Endodermal cell (in vitro differentiated cells): Measurements from ENCODE around the gene HACE1. TPM values are rescaled to one million over a fixed set of nuclear protein-coding genes. Genes with fewer than 3 reads are reported as not detected.

Experiments used
- DNase-seq: peaks from one replicate; pipeline ENCODE4 v3.0.0-alpha.2; 2017
- H3K27ac ChIP-seq: 2 replicates; pipeline ENCODE4 v1.5.1; 2013; ENCODE audit warnings: mild to moderate bottlenecking, low read depth, low read length, moderate library complexity
- H3K27me3 ChIP-seq: 2 replicates; pipeline ENCODE4 v1.6.1; 2013; ENCODE audit warnings: mild to moderate bottlenecking, low read length, moderate library complexity; ENCODE audit not compliant: insufficient read depth, control insufficient read depth, poor library complexity, severe bottlenecking
- H3K36me3 ChIP-seq: 2 replicates; pipeline ENCODE4 v1.7.0; 2013; ENCODE audit warnings: mild to moderate bottlenecking, low read length, moderate library complexity; ENCODE audit not compliant: control insufficient read depth, insufficient read depth
- H3K4me1 ChIP-seq: one replicate; pipeline ENCODE4 v1.7.0; 2013; ENCODE audit warnings: low read length; ENCODE audit not compliant: control insufficient read depth, insufficient read depth
- H3K4me3 ChIP-seq: 2 replicates; pipeline ENCODE4 v1.5.1; 2013; ENCODE audit warnings: mild to moderate bottlenecking, low read length, moderate library complexity
- H3K9ac ChIP-seq: 2 replicates; pipeline ENCODE4 v1.6.1; 2013; ENCODE audit warnings: mild to moderate bottlenecking, low read length, moderate library complexity; ENCODE audit not compliant: poor library complexity, severe bottlenecking; ENCODE audit errors: extremely low read depth
- H3K9me3 ChIP-seq: 2 replicates; pipeline ENCODE4 v1.6.1; 2013; ENCODE audit warnings: mild to moderate bottlenecking, low read length, moderate library complexity; ENCODE audit not compliant: control insufficient read depth
- H3K27ac Mint-ChIP-seq: 2 replicates; pipeline ENCODE4 v1.8.0; 2020; ENCODE audit warnings: mixed read lengths
- H3K27me3 Mint-ChIP-seq: 2 replicates; pipeline ENCODE4 v1.8.0; 2021; ENCODE audit warnings: mild to moderate bottlenecking, mixed read lengths; ENCODE audit not compliant: insufficient read depth
- H3K36me3 Mint-ChIP-seq: 2 replicates; pipeline ENCODE4 v1.8.0; 2020; ENCODE audit warnings: low read depth, mixed read lengths
- H3K4me1 Mint-ChIP-seq: 2 replicates; pipeline ENCODE4 v1.8.0; 2020; ENCODE audit warnings: mixed read lengths
- H3K4me3 Mint-ChIP-seq: 2 replicates; pipeline ENCODE4 v1.8.0; 2020; ENCODE audit warnings: mild to moderate bottlenecking, moderate library complexity, mixed read lengths
- H3K9me3 Mint-ChIP-seq: 2 replicates; pipeline ENCODE4 v1.8.0; 2020; ENCODE audit warnings: mild to moderate bottlenecking, mixed read lengths
- CTCF ChIP-seq: fragments of 200-600 bp; sonication (generic); conservative IDR thresholded peaks from 2 replicates; pipeline ENCODE4 v1.5.0; 2021; ENCODE audit warnings: antibody characterized with exemption, mild to moderate bottlenecking
- WGBS, 2 experiments: methylation state at CpG; one replicate each; pipeline versions ENCODE4 v1.1.5 to v1.1.7; 2013; ENCODE audit warnings: missing lambda C conversion rate in 2 of 2, mixed read lengths in 1 of 2; ENCODE audit not compliant: insufficient coverage in 1 of 2, insufficient read length in 1 of 2; 5-methylcytosine and 5-hydroxymethylcytosine counted together
- total RNA-seq, 2 donors: library from RNA; stranded (reverse); fragmentation: NEBNext Ultra II Directional in 1 of 2; extraction: Animal tissue kit (Norgen Biotek cat#: 25700) in 1 of 2; gene quantifications; 2 replicates in 1 of 2; 3 replicates in 1 of 2; pipeline ENCODE4 v1.2.1, GENCODE V29; 2021

The HACE1 gene
- total RNA-seq, 2 donors from 2014 or later = 23.7 to 30.1 TPM

DNA sequence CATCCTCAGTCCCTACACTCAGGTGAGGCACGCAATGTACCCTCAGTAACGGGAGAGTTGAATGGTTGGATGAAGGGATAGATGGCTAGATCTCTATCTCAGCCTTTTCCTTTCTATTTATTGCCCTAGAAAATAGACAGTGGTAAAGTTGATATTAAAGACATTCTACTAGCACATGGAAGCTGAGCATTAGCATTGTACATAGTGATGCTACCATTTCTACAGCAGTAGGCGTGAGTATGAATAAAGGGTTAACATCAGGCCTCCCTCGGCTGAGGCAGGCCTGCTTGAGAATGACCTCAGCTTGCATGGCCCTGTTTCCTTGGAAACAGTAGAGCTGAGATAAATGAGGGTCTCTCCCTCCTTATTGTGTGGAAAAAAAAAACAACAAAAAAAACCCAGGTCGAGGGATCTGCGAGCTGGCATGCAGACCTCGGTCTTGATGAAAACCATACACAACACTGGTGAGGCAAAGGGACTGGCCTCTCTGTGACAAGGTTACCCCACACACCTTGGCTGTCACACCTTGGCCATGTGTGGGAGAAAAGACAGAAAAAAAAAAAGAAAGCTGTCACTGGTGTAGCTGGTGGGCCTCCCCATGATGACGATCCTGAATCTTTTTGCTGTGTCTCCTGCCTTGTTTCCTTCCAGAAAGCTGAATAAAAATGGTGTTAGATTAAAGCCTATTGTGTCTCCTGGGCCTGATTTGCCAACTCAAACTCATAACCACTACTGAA is 160.0 kb downstream of the HACE1 start:
- no peaks in the 10 kb centered on the region for H3K4me1 ChIP-seq
- H3K27me3 ChIP-seq = no peaks in the 10 kb centered on the region
- H3K9ac ChIP-seq = no peak overlapping the region
- H3K4me3 ChIP-seq = no peak overlapping the region
- H3K27ac ChIP-seq = peak overlapping the region; percentile 3
- no peaks in the 10 kb centered on the region for H3K27me3 Mint-ChIP-seq
- H3K9me3 ChIP-seq = no peaks in the 10 kb centered on the region
- 60 to 67% methylated on average over 1 to 7 of the region's 8 CpGs for WGBS, 2 experiments
- no peak overlapping the region for H3K4me3 Mint-ChIP-seq
- no peak overlapping the region for H3K27ac Mint-ChIP-seq
- no peaks in the 10 kb centered on the region for H3K36me3 Mint-ChIP-seq
- no peak for DNase-seq
- H3K9me3 Mint-ChIP-seq = no peaks in the 10 kb centered on the region
- no peak for TF ChIP-seq CTCF
- H3K36me3 ChIP-seq = no peaks in the 10 kb centered on the region
- H3K4me1 Mint-ChIP-seq = peaks cover 4% of the 10 kb centered on the region

DNA sequence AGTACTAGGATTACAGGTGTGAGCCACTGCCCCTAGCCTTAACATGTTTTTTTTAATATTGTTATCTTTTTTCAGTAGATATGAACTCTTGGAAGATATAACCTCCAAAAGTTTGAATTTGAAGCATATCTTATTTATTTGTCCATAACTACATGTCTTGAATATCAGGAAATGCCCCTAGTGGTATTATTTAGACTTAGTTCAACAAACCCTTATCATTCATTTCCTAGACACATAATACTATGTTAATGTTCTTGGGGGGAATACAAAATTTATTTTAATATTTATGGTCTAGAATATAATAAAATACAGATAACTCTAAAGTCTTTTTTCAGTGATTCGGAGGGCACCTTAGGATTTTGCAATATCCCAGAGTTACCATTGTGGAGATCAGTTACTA is 160.7 kb downstream of the HACE1 start:
- Mint-ChIP-seq H3K4me1 (peaks cover 4% of the 10 kb centered on the region), H3K27me3 (no peaks in the 10 kb centered on the region), H3K9me3 (no peaks in the 10 kb centered on the region), H3K4me3 (no peak overlapping the region), H3K36me3 (no peaks in the 10 kb centered on the region), H3K27ac (no peak overlapping the region)
- Histone ChIP-seq H3K9me3 (no peaks in the 10 kb centered on the region), H3K4me1 (no peaks in the 10 kb centered on the region), H3K36me3 (no peaks in the 10 kb centered on the region), H3K4me3 (no peak overlapping the region), H3K27ac (no peak overlapping the region), H3K27me3 (no peaks in the 10 kb centered on the region), H3K9ac (no peak overlapping the region)
- 94% methylated on average over 1 of the region's 1 CpG; no CpG with 5 or more reads in 1 of the 2 experiments for WGBS, 2 experiments
- TF ChIP-seq CTCF = peak; percentile 20
- no peak for DNase-seq

DNA sequence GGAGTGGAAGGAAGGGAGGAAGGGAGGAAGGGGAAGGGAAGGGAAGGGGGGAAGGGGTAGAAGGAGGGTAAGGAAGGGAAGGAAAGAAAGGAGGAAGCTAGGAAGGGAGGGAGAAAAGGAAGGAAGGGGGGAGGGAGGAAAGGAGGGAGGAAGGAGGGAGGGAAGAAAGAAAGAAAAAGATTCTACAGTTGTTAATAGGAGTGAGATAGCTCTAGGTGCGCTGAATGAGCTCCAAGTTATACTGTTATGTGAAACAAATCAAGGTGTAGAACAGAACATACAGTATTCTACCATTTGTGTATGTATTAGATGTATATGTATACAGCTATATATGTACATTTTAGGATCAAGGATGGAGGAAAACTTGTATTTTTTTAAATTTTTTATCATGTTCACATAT is 167.7 kb downstream of the HACE1 start:
- Histone ChIP-seq H3K9ac (no peak overlapping the region), H3K4me1 (peaks cover 5% of the 10 kb centered on the region), H3K27me3 (no peaks in the 10 kb centered on the region), H3K36me3 (no peaks in the 10 kb centered on the region), H3K27ac (no peak overlapping the region), H3K9me3 (no peaks in the 10 kb centered on the region), H3K4me3 (no peak overlapping the region)
- peaks cover 8% of the 10 kb centered on the region for H3K4me1 Mint-ChIP-seq
- WGBS, 2 experiments = 80% methylated on average over 1 of the region's 1 CpG; no CpG with 5 or more reads in 1 of the 2 experiments
- no peaks in the 10 kb centered on the region for H3K9me3 Mint-ChIP-seq
- H3K4me3 Mint-ChIP-seq = no peak overlapping the region
- no peaks in the 10 kb centered on the region for H3K36me3 Mint-ChIP-seq
- H3K27me3 Mint-ChIP-seq = no peaks in the 10 kb centered on the region
- H3K27ac Mint-ChIP-seq = no peak overlapping the region
- no peak for DNase-seq
- TF ChIP-seq CTCF = no peak
